SK-N-SH (cell line): Measurements from ENCODE around the gene POLR2A.
A peak's percentile ranks its signal among the peaks of the same experiment; 100 is the strongest.

Experiments
- CTCF ChIP-seq: fragments of 200-600 bp; sonication (generic); IDR thresholded peaks from 2 replicates; pipeline ENCODE4 v1.6.1; 2017; ENCODE audit warnings: antibody characterized with exemption, mild to moderate bottlenecking, moderate library complexity
- EP300 ChIP-seq, 2 experiments: IDR thresholded peaks; 2 replicates each; pipeline versions ENCODE4 v1.4.0 to v1.6.1; 2012; ENCODE audit warnings: borderline replicate concordance in 1 of 2, low read depth in 1 of 2, low read length in 1 of 2
- GABPA ChIP-seq: IDR thresholded peaks from 2 replicates; pipeline ENCODE4 v1.4.0; 2012; ENCODE audit warnings: low read depth, mild to moderate bottlenecking
- MAX ChIP-seq: IDR thresholded peaks from 2 replicates; pipeline ENCODE4 v1.4.0; 2012; ENCODE audit warnings: low read depth
- POLR2AphosphoS5 ChIP-seq: IDR thresholded peaks from 2 replicates; pipeline ENCODE4 v1.6.1; 2012; ENCODE audit warnings: low read depth, low read length
- RAD21 ChIP-seq: IDR thresholded peaks from 2 replicates; pipeline ENCODE4 v1.6.1; 2012; ENCODE audit warnings: mild to moderate bottlenecking, low read length
- REST ChIP-seq: IDR thresholded peaks from 2 replicates; pipeline ENCODE4 v1.6.1; 2012; ENCODE audit warnings: mild to moderate bottlenecking, low read depth, low read length, moderate library complexity
- TAF1 ChIP-seq: IDR thresholded peaks from 2 replicates; pipeline ENCODE4 v1.6.1; 2012; ENCODE audit warnings: low read depth, mild to moderate bottlenecking, low read length, moderate library complexity, borderline replicate concordance

- TF ChIP-seq POLR2AphosphoS5 (no peak), EP300 (IDR thresholded peaks at IDR 0.05; ENCODE audit: borderline replicate concordance in 1 of 2, low read depth in 1 of 2, low read length in 1 of 2) (no peak), CTCF (peak; percentile 39), REST (no peak), TAF1 (no peak), GABPA (no peak), MAX (no peak), RAD21 (peak; percentile 47)
Observed at GRCh38 chr17:7502987-7503386, 18.8 kb downstream of the POLR2A start.
